ENCODE measurements around the gene MXD1. TPM values are rescaled to one million over a fixed set of nuclear protein-coding genes. Genes with fewer than 3 reads are reported as not detected.
A peak's percentile ranks its signal among the peaks of the same experiment; 100 is the strongest.
"Not testable (repeated sequence)": the region's sequence is repeated elsewhere in the genome, so short reads cannot be mapped to it uniquely, and the experiment has no call there.

The MXD1 gene
- total RNA-seq, 1 donor from 2014 or later: 3.5 TPM

GRCh38 chr2:69893684-69894551 lies 21.0 kb upstream of the MXD1 start, which contains the start of gene SNRNP27:
Gene SNRNP27, plus strand, starts transcription at chr2:69893956. Its CDS starts 29 bp downstream, at chr2:69893985.
- DNase-seq: peak; percentile 72
- intact Hi-C loops (cut with micrococcal nuclease): no loop called here
- peaks cover 42% of the 10 kb centered on the region for H3K4me1 ChIP-seq
- H3K27me3 ChIP-seq (ENCODE audit: low read depth): no peaks in the 10 kb centered on the region
- H3K4me3 ChIP-seq: peak within 1 kb of the TSS; percentile 88
- TF ChIP-seq CTCF (IDR thresholded peaks at IDR 0.05; ENCODE audit: borderline replicate concordance): no peak
- peak within 1 kb of the TSS; percentile 85 for H3K27ac ChIP-seq (replicated peaks)
- H3K9me3 ChIP-seq (replicated peaks): peaks cover 4% of the 10 kb centered on the region
- peaks cover 39% of the 10 kb centered on the region for H3K36me3 ChIP-seq

GRCh38 chr2:69894737-69895136 lies 20.2 kb upstream of the MXD1 start:
- intact Hi-C loops (cut with micrococcal nuclease); DNase-seq; H3K27me3 ChIP-seq (ENCODE audit: low read depth); H3K9me3 ChIP-seq (replicated peaks): not testable (repeated sequence)
- Histone ChIP-seq H3K4me1 (peaks cover 42% of the 10 kb centered on the region), H3K36me3 (peaks cover 47% of the 10 kb centered on the region), H3K4me3 (peak overlapping the region; percentile 88), H3K27ac (replicated peaks) (peak overlapping the region; percentile 85)

GRCh38 chr2:69902213-69902922 lies 12.5 kb upstream of the MXD1 start:
- Histone ChIP-seq H3K4me1 (peaks cover 35% of the 10 kb centered on the region), H3K27ac (replicated peaks) (no peak overlapping the region), H3K4me3 (no peak overlapping the region), H3K27me3 (ENCODE audit: low read depth) (no peaks in the 10 kb centered on the region), H3K9me3 (replicated peaks) (no peaks in the 10 kb centered on the region), H3K36me3 (peaks cover 92% of the 10 kb centered on the region)
- DNase-seq: no peak
- intact Hi-C loops (cut with micrococcal nuclease): no loop called here
- TF ChIP-seq CTCF (IDR thresholded peaks at IDR 0.05; ENCODE audit: borderline replicate concordance): no peak

GRCh38 chr2:69907216-69907615 lies 7.7 kb upstream of the MXD1 start:
- intact Hi-C loops (cut with micrococcal nuclease): no loop called here
- H3K4me1 ChIP-seq: peaks cover 9% of the 10 kb centered on the region
- DNase-seq: no peak
- no peaks in the 10 kb centered on the region for H3K27me3 ChIP-seq (ENCODE audit: low read depth)
- H3K9me3 ChIP-seq (replicated peaks): no peaks in the 10 kb centered on the region
- H3K4me3 ChIP-seq: no peak overlapping the region
- TF ChIP-seq CTCF (IDR thresholded peaks at IDR 0.05; ENCODE audit: borderline replicate concordance): no peak
- H3K36me3 ChIP-seq: peaks cover 86% of the 10 kb centered on the region
- no peak overlapping the region for H3K27ac ChIP-seq (replicated peaks)

GRCh38 chr2:69911985-69912563 lies 2.8 kb upstream of the MXD1 start:
- H3K4me1 ChIP-seq: peaks cover 41% of the 10 kb centered on the region
- no peak for DNase-seq
- intact Hi-C loops (cut with micrococcal nuclease): loop anchor here (5.0 kb wide), 2 partner anchors 160 to 230 kb away; no protein-coding TSS in a partner anchor
- no peaks in the 10 kb centered on the region for H3K9me3 ChIP-seq (replicated peaks)
- H3K27me3 ChIP-seq (ENCODE audit: low read depth): no peaks in the 10 kb centered on the region
- no peak overlapping the region for H3K4me3 ChIP-seq
- H3K27ac ChIP-seq (replicated peaks): peak overlapping the region; percentile 43
- peaks cover 46% of the 10 kb centered on the region for H3K36me3 ChIP-seq
- TF ChIP-seq CTCF (IDR thresholded peaks at IDR 0.05; ENCODE audit: borderline replicate concordance): peak; percentile 72
